Chondrocyte (in vitro differentiated cells): ENCODE data around the gene CCDC177. TPM values are rescaled to one million over a fixed set of nuclear protein-coding genes. Genes with fewer than 3 reads are reported as not detected.

Experiments
- DNase-seq: peaks from one replicate; pipeline ENCODE4 v3.0.0; 2021; ENCODE audit warnings: mixed read lengths, low spot score
- H3K27ac Mint-ChIP-seq: one replicate; pipeline ENCODE4 v1.8.0; 2021; ENCODE audit warnings: mild to moderate bottlenecking, moderate library complexity, mixed read lengths; ENCODE audit not compliant: unreplicated experiment
- H3K27me3 Mint-ChIP-seq: 2 replicates; pipeline ENCODE4 v1.8.0; 2021; ENCODE audit warnings: low read depth, mixed read lengths
- H3K36me3 Mint-ChIP-seq: 2 replicates; pipeline ENCODE4 v1.8.0; 2021; ENCODE audit warnings: low read depth, mixed read lengths
- H3K4me1 Mint-ChIP-seq: 2 replicates; pipeline ENCODE4 v1.8.0; 2021; ENCODE audit warnings: low read depth, mild to moderate bottlenecking, mixed read lengths
- H3K4me3 Mint-ChIP-seq: one replicate; pipeline ENCODE4 v1.8.0; 2021; ENCODE audit warnings: mild to moderate bottlenecking, moderate library complexity, mixed read lengths; ENCODE audit not compliant: unreplicated experiment
- H3K9me3 Mint-ChIP-seq: 2 replicates; pipeline ENCODE4 v1.8.0; 2021; ENCODE audit warnings: low read depth, mixed read lengths
- total RNA-seq: library from RNA; stranded (reverse); gene quantifications from 3 replicates; pipeline ENCODE4 v1.2.1, GENCODE V29; 2021
- TF ChIP-seq, protein P1 (sequence below): fragments of 200-600 bp; sonication (generic); IDR thresholded peaks from 2 replicates; pipeline ENCODE4 v1.5.0; 2021; ENCODE audit warnings: antibody characterized with exemption, mild to moderate bottlenecking, moderate library complexity

The CCDC177 gene
- total RNA-seq, 1 donor from 2014 or later, result not detected

DNA sequence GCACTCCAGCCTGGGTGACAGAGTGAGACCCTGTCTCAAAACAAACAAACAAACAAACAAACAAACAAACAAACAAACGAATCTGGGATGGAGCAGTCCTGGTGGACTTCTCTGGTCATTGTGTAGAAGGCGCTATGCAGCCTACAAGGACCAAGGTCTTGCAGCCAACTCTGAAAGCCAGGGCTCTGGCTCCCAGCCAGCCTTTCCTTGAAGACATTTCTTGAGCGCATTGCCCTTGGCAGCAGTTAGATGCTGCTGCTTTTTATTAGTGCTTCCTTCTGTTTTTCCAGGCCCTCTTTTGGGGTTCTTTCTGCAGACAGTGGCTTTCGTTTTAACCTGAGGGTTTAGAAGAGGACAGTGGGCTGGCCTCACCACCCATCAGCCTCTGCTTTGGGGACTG lies 20.2 kb downstream of the CCDC177 start:
- H3K9me3 Mint-ChIP-seq, result no peaks in the 10 kb centered on the region
- peaks cover 3% of the 10 kb centered on the region for H3K4me1 Mint-ChIP-seq
- peaks cover 31% of the 10 kb centered on the region for H3K27me3 Mint-ChIP-seq
- no peak overlapping the region for H3K4me3 Mint-ChIP-seq
- H3K27ac Mint-ChIP-seq, result no peak overlapping the region
- no peak for DNase-seq
- H3K36me3 Mint-ChIP-seq, result no peaks in the 10 kb centered on the region
- TF ChIP-seq, protein P1, sequence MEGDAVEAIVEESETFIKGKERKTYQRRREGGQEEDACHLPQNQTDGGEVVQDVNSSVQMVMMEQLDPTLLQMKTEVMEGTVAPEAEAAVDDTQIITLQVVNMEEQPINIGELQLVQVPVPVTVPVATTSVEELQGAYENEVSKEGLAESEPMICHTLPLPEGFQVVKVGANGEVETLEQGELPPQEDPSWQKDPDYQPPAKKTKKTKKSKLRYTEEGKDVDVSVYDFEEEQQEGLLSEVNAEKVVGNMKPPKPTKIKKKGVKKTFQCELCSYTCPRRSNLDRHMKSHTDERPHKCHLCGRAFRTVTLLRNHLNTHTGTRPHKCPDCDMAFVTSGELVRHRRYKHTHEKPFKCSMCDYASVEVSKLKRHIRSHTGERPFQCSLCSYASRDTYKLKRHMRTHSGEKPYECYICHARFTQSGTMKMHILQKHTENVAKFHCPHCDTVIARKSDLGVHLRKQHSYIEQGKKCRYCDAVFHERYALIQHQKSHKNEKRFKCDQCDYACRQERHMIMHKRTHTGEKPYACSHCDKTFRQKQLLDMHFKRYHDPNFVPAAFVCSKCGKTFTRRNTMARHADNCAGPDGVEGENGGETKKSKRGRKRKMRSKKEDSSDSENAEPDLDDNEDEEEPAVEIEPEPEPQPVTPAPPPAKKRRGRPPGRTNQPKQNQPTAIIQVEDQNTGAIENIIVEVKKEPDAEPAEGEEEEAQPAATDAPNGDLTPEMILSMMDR, result no peak

- H3K27ac Mint-ChIP-seq, result no peak overlapping the region
- peaks cover under 1% of the 10 kb centered on the region for H3K4me1 Mint-ChIP-seq
- H3K27me3 Mint-ChIP-seq, result peaks cover 34% of the 10 kb centered on the region
- H3K36me3 Mint-ChIP-seq, result no peaks in the 10 kb centered on the region
- TF ChIP-seq, protein P1, result no peak
- DNase-seq, result no peak
- H3K9me3 Mint-ChIP-seq, result no peaks in the 10 kb centered on the region
- no peak overlapping the region for H3K4me3 Mint-ChIP-seq
Measured at GRCh38 chr14:69553252-69553651, 21.4 kb downstream of the CCDC177 start.

GRCh38 chr14:69551511-69551910 lies 23.2 kb downstream of the CCDC177 start:
- Mint-ChIP-seq H3K27ac (no peak overlapping the region), H3K27me3 (peaks cover 32% of the 10 kb centered on the region), H3K36me3 (no peaks in the 10 kb centered on the region), H3K4me3 (no peak overlapping the region), H3K9me3 (no peaks in the 10 kb centered on the region), H3K4me1 (peaks cover 3% of the 10 kb centered on the region)
- TF ChIP-seq, protein P1, result no peak
- no peak for DNase-seq

GRCh38 chr14:69548566-69548965 lies 26.1 kb downstream of the CCDC177 start:
- peaks cover 3% of the 10 kb centered on the region for H3K4me1 Mint-ChIP-seq
- peaks cover 35% of the 10 kb centered on the region for H3K27me3 Mint-ChIP-seq
- H3K36me3 Mint-ChIP-seq, result no peaks in the 10 kb centered on the region
- H3K4me3 Mint-ChIP-seq, result no peak overlapping the region
- H3K27ac Mint-ChIP-seq, result no peak overlapping the region
- no peaks in the 10 kb centered on the region for H3K9me3 Mint-ChIP-seq
- TF ChIP-seq, protein P1, result no peak
- DNase-seq, result no peak

DNA sequence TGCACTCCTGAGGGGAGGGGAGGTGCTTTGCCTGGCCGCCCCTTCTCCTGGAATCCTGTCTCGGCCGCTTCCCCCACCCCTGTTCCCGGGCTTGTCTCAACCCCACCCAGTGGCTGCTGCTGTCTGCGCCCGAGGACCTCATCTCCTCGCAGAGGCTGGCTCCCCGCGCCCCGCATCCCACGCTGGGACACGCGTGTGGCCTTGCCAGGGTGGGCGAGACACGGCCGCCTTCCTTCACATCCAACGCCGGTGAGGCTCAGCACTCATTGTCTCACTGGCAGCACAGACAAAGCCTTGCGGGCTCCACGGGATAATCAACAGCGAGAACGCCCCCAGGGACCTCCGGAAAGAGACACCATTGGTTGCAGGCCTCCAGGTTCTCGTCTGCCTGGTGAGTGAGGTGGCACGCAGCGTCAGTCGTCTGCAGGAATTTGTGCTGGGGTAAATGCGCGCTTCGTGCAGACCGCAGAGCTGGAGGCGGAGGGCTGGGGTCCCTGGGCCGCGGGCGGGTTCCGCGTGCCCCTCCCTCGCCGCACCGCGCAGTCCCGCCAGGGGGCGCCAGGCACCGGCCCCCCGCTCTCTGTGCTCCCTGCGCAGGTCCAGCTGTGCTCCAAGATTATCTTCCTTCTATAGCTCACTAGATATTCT lies 26.8 kb downstream of the CCDC177 start:
- Mint-ChIP-seq H3K27ac (no peak overlapping the region), H3K9me3 (no peaks in the 10 kb centered on the region), H3K27me3 (peaks cover 29% of the 10 kb centered on the region), H3K4me1 (peaks cover 3% of the 10 kb centered on the region), H3K4me3 (peak overlapping the region; percentile 49), H3K36me3 (no peaks in the 10 kb centered on the region)
- DNase-seq, result no peak
- TF ChIP-seq, protein P1, result peak; percentile 85
